ENCODE results near the gene PCDHGA11. TPM values are rescaled to one million over a fixed set of nuclear protein-coding genes. Genes with fewer than 3 reads are reported as not detected.
"Not testable (repeated sequence)": the region's sequence is repeated elsewhere in the genome, so short reads cannot be mapped to it uniquely, and the experiment has no call there.

Gene PCDHGA11
- total and polyA plus RNA-seq, 2 donors from 2014 or later: 0.37 to 3.6 TPM

DNA sequence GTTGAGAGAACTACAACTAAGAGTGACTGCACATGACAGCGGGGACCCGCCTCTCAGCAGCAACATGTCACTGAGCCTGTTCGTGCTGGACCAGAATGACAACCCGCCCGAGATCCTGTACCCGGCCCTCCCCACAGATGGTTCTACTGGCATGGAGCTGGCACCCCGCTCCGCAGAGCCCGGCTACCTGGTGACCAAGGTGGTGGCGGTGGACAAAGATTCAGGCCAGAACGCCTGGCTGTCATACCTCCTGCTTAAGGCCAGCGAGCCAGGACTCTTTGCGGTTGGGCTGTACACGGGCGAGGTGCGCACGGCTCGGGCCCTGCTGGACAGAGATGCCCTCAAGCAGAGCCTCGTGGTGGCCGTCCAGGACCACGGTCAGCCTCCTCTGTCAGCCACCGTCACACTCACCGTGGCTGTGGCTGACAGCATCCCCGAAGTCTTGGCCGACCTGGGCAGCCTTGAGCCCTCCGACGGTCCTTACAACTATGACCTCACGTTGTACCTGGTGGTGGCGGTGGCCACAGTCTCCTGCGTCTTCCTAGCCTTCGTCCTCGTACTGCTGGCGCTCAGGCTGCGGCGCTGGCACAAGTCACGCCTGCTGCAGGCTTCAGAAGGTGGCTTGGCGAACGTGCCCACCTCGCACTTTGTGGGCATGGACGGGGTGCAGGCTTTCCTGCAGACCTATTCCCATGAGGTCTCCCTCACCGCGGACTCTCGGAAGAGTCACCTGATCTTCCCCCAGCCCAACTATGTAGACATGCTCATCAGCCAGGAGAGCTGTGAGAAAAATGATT is 36.2 kb upstream of the PCDHGA11 start:
- no peak overlapping the region for H3K27ac ChIP-seq (ENCODE audit: low read depth in 2 of 2, low read length in 2 of 2)
- peak in 1 of 5 donors; percentile 61 for DNase-seq
- H3K9me3 ChIP-seq (ENCODE audit: control insufficient read depth in 2 of 3, insufficient read depth in 1 of 3, low read length in 3 of 3): peaks cover 6 to 65% (median 17%) of the 10 kb centered on the region in 3 donors
- no peaks in the 10 kb centered on the region for H3K36me3 ChIP-seq (ENCODE audit: control insufficient read depth in 2 of 3, insufficient read depth in 3 of 3, low read length in 3 of 3)
- FAIRE-seq: no peak
- intact Hi-C loops (cut with DNase I): no loop called here
- no peak overlapping the region for H3K9ac ChIP-seq (ENCODE audit: low read length in 3 of 3)
- TF ChIP-seq, protein P1, sequence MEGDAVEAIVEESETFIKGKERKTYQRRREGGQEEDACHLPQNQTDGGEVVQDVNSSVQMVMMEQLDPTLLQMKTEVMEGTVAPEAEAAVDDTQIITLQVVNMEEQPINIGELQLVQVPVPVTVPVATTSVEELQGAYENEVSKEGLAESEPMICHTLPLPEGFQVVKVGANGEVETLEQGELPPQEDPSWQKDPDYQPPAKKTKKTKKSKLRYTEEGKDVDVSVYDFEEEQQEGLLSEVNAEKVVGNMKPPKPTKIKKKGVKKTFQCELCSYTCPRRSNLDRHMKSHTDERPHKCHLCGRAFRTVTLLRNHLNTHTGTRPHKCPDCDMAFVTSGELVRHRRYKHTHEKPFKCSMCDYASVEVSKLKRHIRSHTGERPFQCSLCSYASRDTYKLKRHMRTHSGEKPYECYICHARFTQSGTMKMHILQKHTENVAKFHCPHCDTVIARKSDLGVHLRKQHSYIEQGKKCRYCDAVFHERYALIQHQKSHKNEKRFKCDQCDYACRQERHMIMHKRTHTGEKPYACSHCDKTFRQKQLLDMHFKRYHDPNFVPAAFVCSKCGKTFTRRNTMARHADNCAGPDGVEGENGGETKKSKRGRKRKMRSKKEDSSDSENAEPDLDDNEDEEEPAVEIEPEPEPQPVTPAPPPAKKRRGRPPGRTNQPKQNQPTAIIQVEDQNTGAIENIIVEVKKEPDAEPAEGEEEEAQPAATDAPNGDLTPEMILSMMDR (IDR thresholded peaks at IDR 0.05; ENCODE audit: borderline replicate concordance, extremely low read depth, insufficient read depth): no peak
- no peaks in the 10 kb centered on the region for H3K27me3 ChIP-seq (ENCODE audit: control insufficient read depth, insufficient read depth, low read length)
- no peaks in the 10 kb centered on the region for H3K4me1 ChIP-seq (ENCODE audit: control insufficient read depth in 2 of 3, insufficient read depth in 2 of 3, low read depth in 1 of 3, low read length in 3 of 3)
- H3K4me3 ChIP-seq (ENCODE audit: low read length in 3 of 3): no peak overlapping the region

DNA sequence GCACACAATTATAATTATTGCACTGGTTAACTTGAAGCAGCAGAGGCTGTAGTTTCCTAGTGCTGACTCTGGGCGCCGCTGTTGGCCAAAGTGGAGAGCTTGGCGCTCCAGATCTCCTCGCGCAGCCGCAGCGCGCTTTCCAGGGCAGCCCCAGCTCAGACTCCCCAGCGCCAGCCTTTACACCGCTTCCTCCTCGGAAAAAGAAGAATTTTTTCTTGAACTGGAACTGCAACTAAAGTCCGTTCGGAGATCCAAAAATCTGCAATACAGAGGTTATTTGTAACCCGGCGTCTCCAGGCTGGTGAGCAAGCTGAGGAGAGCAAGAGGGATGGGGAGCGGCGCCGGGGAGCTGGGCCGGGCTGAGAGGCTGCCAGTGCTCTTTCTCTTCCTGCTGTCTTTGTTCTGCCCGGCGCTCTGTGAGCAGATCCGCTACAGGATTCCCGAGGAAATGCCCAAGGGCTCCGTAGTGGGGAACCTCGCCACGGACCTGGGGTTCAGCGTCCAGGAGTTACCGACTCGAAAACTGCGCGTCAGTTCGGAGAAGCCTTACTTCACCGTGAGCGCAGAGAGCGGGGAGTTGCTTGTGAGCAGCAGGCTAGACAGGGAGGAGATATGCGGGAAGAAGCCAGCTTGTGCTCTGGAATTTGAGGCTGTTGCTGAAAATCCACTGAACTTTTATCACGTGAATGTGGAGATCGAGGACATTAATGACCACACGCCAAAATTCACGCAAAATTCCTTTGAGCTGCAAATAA is 33.1 kb upstream of the PCDHGA11 start, which contains the start of gene PCDHGB4:
PCDHGB4 (plus strand) TSS at position 142 of the 755 bp plus-strand sequence; CDS start at position 329, 187 bp downstream.
- peak within 1 kb of the TSS in 2 of 3 donors; percentile 23 to 25 for H3K4me3 ChIP-seq (ENCODE audit: low read length in 3 of 3)
- FAIRE-seq; H3K36me3 ChIP-seq (ENCODE audit: control insufficient read depth in 2 of 3, insufficient read depth in 3 of 3, low read length in 3 of 3): not testable (repeated sequence)

DNA sequence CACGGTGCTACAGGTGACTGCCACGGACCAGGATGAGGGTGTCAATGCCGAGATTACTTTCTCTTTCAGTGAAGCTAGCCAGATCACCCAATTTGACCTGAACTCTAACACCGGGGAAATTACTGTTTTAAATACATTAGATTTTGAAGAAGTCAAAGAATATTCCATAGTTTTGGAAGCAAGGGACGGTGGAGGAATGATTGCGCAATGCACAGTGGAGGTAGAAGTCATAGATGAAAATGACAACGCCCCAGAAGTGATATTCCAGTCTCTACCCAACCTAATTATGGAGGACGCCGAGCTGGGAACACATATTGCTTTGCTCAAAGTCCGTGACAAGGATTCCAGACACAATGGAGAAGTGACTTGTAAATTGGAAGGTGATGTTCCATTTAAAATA is 32.2 kb upstream of the PCDHGA11 start:
- Histone ChIP-seq H3K36me3 (ENCODE audit: control insufficient read depth in 2 of 3, insufficient read depth in 3 of 3, low read length in 3 of 3) (no peaks in the 10 kb centered on the region), H3K27ac (ENCODE audit: low read depth in 2 of 2, low read length in 2 of 2) (no peak overlapping the region), H3K9me3 (ENCODE audit: control insufficient read depth in 2 of 3, insufficient read depth in 1 of 3, low read length in 3 of 3) (peaks cover 4 to 84% (median 19%) of the 10 kb centered on the region in 3 donors), H3K4me3 (ENCODE audit: low read length in 3 of 3) (peak overlapping the region in 2 of 3 donors; percentile 23 to 25), H3K9ac (ENCODE audit: low read length in 3 of 3) (no peak overlapping the region), H3K4me1 (ENCODE audit: control insufficient read depth in 2 of 3, insufficient read depth in 2 of 3, low read depth in 1 of 3, low read length in 3 of 3) (no peaks in the 10 kb centered on the region), H3K27me3 (ENCODE audit: control insufficient read depth, insufficient read depth, low read length) (no peaks in the 10 kb centered on the region)
- intact Hi-C loops (cut with DNase I): no loop called here
- TF ChIP-seq, protein P1 (IDR thresholded peaks at IDR 0.05; ENCODE audit: borderline replicate concordance, extremely low read depth, insufficient read depth): no peak
- FAIRE-seq (no peak), DNase-seq (no peak)

More for the DNA sequence above, 33.1 kb upstream of the PCDHGA11 start, which contains the start of gene PCDHGB4:
- peak in 3 of 5 donors; percentile 29 to 48 (median 33) for DNase-seq
- peaks cover 4 to 85% (median 19%) of the 10 kb centered on the region in 3 donors for H3K9me3 ChIP-seq (ENCODE audit: control insufficient read depth in 2 of 3, insufficient read depth in 1 of 3, low read length in 3 of 3)
- TF ChIP-seq, protein P1 (IDR thresholded peaks at IDR 0.05; ENCODE audit: borderline replicate concordance, extremely low read depth, insufficient read depth): peak; percentile 28
- H3K27me3 ChIP-seq (ENCODE audit: control insufficient read depth, insufficient read depth, low read length); intact Hi-C loops (cut with DNase I); H3K27ac ChIP-seq (ENCODE audit: low read depth in 2 of 2, low read length in 2 of 2); H3K4me1 ChIP-seq (ENCODE audit: control insufficient read depth in 2 of 3, insufficient read depth in 2 of 3, low read depth in 1 of 3, low read length in 3 of 3); H3K9ac ChIP-seq (ENCODE audit: low read length in 3 of 3): not testable (repeated sequence)

Data from kidney (tissue), 14 donors.